Measurements from ENCODE around the gene UTS2B. TPM values are rescaled to one million over a fixed set of nuclear protein-coding genes. Genes with fewer than 3 reads are reported as not detected.

Gene UTS2B
- total and polyA plus RNA-seq, 4 donors: 0.10 to 2.4 (median 0.31) TPM

GRCh38 chr3:191378142-191378812 lies 48.0 kb upstream of the UTS2B start:
- DNase-seq (no peak), ATAC-seq (ENCODE audit: insufficient read depth, low FRiP score) (no peak)
- Histone ChIP-seq H3K4me1 (ENCODE audit: control insufficient read depth in 5 of 5, insufficient read depth in 5 of 5, low read length in 5 of 5) (peaks cover 0 to 55% (median 12%) of the 10 kb centered on the region in 5 donors), H3K36me3 (ENCODE audit: control insufficient read depth in 4 of 4, insufficient read depth in 4 of 4, low read length in 4 of 4) (peaks cover 10 to 31% (median 20%) of the 10 kb centered on the region in 4 donors), H3K9me3 (ENCODE audit: control insufficient read depth in 4 of 4, insufficient read depth in 3 of 4, low read length in 3 of 4) (peaks cover 0 to 2% (median 0%) of the 10 kb centered on the region in 4 donors), H3K4me3 (no peak overlapping the region), H3K27me3 (ENCODE audit: control insufficient read depth in 3 of 3, insufficient read depth in 3 of 3, low read length in 2 of 3) (no peaks in the 10 kb centered on the region), H3K27ac (ENCODE audit: low read depth in 1 of 2, low read length in 1 of 2) (no peak overlapping the region), H3K9ac (ENCODE audit: insufficient read depth in 1 of 2, low read length in 2 of 2) (peak overlapping the region in 1 of 2 donors; percentile 10)
- no peak for TF ChIP-seq CTCF (IDR thresholded peaks at IDR 0.05; ENCODE audit: control extremely low read depth, extremely low read depth)

- no peaks in the 10 kb centered on the region for H3K27me3 ChIP-seq (ENCODE audit: control insufficient read depth in 3 of 3, insufficient read depth in 3 of 3, low read length in 2 of 3)
- H3K27ac ChIP-seq (ENCODE audit: low read depth in 1 of 2, low read length in 1 of 2): peak overlapping the region in 1 of 2 donors; percentile 17
- TF ChIP-seq CTCF (IDR thresholded peaks at IDR 0.05; ENCODE audit: control extremely low read depth, extremely low read depth): no peak
- H3K4me1 ChIP-seq (ENCODE audit: control insufficient read depth in 5 of 5, insufficient read depth in 5 of 5, low read length in 5 of 5): peaks cover 0 to 43% (median 12%) of the 10 kb centered on the region in 5 donors
- 63 to 76% methylated on average over 7 of the region's 7 CpGs for WGBS, 2 donors
- peaks cover 0 to 2% (median 0%) of the 10 kb centered on the region in 4 donors for H3K9me3 ChIP-seq (ENCODE audit: control insufficient read depth in 4 of 4, insufficient read depth in 3 of 4, low read length in 3 of 4)
- DNase-seq: peak; percentile 18 to 77 (median 76)
- no peak overlapping the region for H3K4me3 ChIP-seq
- H3K9ac ChIP-seq (ENCODE audit: insufficient read depth in 1 of 2, low read length in 2 of 2): peak overlapping the region in 1 of 2 donors; percentile 14
- peaks cover 7 to 23% (median 12%) of the 10 kb centered on the region in 4 donors for H3K36me3 ChIP-seq (ENCODE audit: control insufficient read depth in 4 of 4, insufficient read depth in 4 of 4, low read length in 4 of 4)
- ATAC-seq (ENCODE audit: insufficient read depth, low FRiP score): no peak
Observed at GRCh38 chr3:191376516-191377141, 46.3 kb upstream of the UTS2B start.

GRCh38 chr3:191373327-191373726 lies 43.0 kb upstream of the UTS2B start:
- WGBS, 2 donors: 65 to 88% methylated on average over 4 of the region's 4 CpGs
- H3K4me3 ChIP-seq: no peak overlapping the region
- DNase-seq (no peak), ATAC-seq (ENCODE audit: insufficient read depth, low FRiP score) (no peak)
- no peak overlapping the region for H3K27ac ChIP-seq (ENCODE audit: low read depth in 1 of 2, low read length in 1 of 2)
- peaks cover 0 to 2% (median 0%) of the 10 kb centered on the region in 4 donors for H3K9me3 ChIP-seq (ENCODE audit: control insufficient read depth in 4 of 4, insufficient read depth in 3 of 4, low read length in 3 of 4)
- H3K36me3 ChIP-seq (ENCODE audit: control insufficient read depth in 4 of 4, insufficient read depth in 4 of 4, low read length in 4 of 4): peaks cover 9 to 20% (median 12%) of the 10 kb centered on the region in 4 donors
- TF ChIP-seq CTCF (IDR thresholded peaks at IDR 0.05; ENCODE audit: control extremely low read depth, extremely low read depth): no peak
- peaks cover 0 to 45% (median 10%) of the 10 kb centered on the region in 5 donors for H3K4me1 ChIP-seq (ENCODE audit: control insufficient read depth in 5 of 5, insufficient read depth in 5 of 5, low read length in 5 of 5)
- H3K27me3 ChIP-seq (ENCODE audit: control insufficient read depth in 3 of 3, insufficient read depth in 3 of 3, low read length in 2 of 3): no peaks in the 10 kb centered on the region
- H3K9ac ChIP-seq (ENCODE audit: insufficient read depth in 1 of 2, low read length in 2 of 2): no peak overlapping the region

Data from lung (tissue), 12 donors.